Glutamatergic neuron (in vitro differentiated cells): ENCODE results near the gene GBP1. TPM values are rescaled to one million over a fixed set of nuclear protein-coding genes. Genes with fewer than 3 reads are reported as not detected.
"Not testable (repeated sequence)": the region's sequence is repeated elsewhere in the genome, so short reads cannot be mapped to it uniquely, and the experiment has no call there.

ENCODE experiments used
- DNase-seq: peaks from one replicate; pipeline ENCODE4 v3.0.0; 2022
- H3K27ac Mint-ChIP-seq: one replicate; pipeline ENCODE4 v1.8.0; 2020; ENCODE audit warnings: mild to moderate bottlenecking, mixed read lengths, inconsistent platforms; ENCODE audit not compliant: unreplicated experiment
- H3K27me3 Mint-ChIP-seq: one replicate; pipeline ENCODE4 v1.8.0; 2020; ENCODE audit warnings: mild to moderate bottlenecking, moderate library complexity, mixed read lengths, inconsistent platforms; ENCODE audit not compliant: unreplicated experiment
- H3K36me3 Mint-ChIP-seq: one replicate; pipeline ENCODE4 v1.8.0; 2020; ENCODE audit warnings: mild to moderate bottlenecking, mixed read lengths, inconsistent platforms; ENCODE audit not compliant: unreplicated experiment
- H3K4me1 Mint-ChIP-seq: one replicate; pipeline ENCODE4 v1.8.0; 2020; ENCODE audit warnings: mild to moderate bottlenecking, low read depth, mixed read lengths, inconsistent platforms; ENCODE audit not compliant: unreplicated experiment
- H3K4me3 Mint-ChIP-seq: one replicate; pipeline ENCODE4 v1.8.0; 2020; ENCODE audit warnings: mild to moderate bottlenecking, mixed read lengths, inconsistent platforms; ENCODE audit not compliant: unreplicated experiment
- H3K9me3 Mint-ChIP-seq: one replicate; pipeline ENCODE4 v1.8.0; 2020; ENCODE audit warnings: mild to moderate bottlenecking, moderate library complexity, mixed read lengths, inconsistent platforms; ENCODE audit not compliant: unreplicated experiment
- total RNA-seq: library from RNA; stranded (reverse); fragmentation: NEBNext Ultra II Directional; extraction: Animal tissue kit (Norgen Biotek cat#: 25700); gene quantifications from one replicate; pipeline ENCODE4 v1.2.1, GENCODE V29; 2021; ENCODE audit not compliant: unreplicated experiment
- TF ChIP-seq, protein P1 (sequence below): fragments of 200-600 bp; sonication (generic); IDR thresholded peaks from one replicate; pipeline ENCODE4 v1.5.0; 2021; ENCODE audit not compliant: partially characterized antibody, unreplicated experiment

GBP1 gene
- total RNA-seq, 1 donor from 2014 or later: not detected

DNA sequence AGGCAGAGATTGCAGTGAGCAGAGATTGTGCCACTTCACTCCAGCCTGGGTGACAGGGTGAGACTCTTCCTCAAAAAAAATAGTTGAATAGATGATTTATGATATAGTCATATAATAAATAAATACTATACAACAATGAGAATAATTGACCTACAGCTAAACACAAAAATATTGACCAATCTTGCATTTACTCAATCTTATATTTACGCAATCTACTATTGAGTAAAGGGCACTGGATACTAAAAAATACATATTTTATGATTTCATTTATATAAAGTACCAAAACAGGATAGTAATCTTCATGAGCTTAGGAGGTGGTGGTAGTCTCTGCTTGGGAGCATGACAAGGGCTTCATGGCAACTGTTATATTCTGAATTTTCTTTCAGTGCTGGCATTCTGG lies 23.3 kb downstream of the GBP1 start:
- H3K27me3 Mint-ChIP-seq: no peaks in the 10 kb centered on the region
- no peak overlapping the region for H3K27ac Mint-ChIP-seq
- DNase-seq: no peak
- H3K36me3 Mint-ChIP-seq: peaks cover 4% of the 10 kb centered on the region
- H3K4me3 Mint-ChIP-seq: no peak overlapping the region
- H3K9me3 Mint-ChIP-seq: peaks cover 1% of the 10 kb centered on the region
- TF ChIP-seq, protein P1, sequence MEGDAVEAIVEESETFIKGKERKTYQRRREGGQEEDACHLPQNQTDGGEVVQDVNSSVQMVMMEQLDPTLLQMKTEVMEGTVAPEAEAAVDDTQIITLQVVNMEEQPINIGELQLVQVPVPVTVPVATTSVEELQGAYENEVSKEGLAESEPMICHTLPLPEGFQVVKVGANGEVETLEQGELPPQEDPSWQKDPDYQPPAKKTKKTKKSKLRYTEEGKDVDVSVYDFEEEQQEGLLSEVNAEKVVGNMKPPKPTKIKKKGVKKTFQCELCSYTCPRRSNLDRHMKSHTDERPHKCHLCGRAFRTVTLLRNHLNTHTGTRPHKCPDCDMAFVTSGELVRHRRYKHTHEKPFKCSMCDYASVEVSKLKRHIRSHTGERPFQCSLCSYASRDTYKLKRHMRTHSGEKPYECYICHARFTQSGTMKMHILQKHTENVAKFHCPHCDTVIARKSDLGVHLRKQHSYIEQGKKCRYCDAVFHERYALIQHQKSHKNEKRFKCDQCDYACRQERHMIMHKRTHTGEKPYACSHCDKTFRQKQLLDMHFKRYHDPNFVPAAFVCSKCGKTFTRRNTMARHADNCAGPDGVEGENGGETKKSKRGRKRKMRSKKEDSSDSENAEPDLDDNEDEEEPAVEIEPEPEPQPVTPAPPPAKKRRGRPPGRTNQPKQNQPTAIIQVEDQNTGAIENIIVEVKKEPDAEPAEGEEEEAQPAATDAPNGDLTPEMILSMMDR: no peak
- H3K4me1 Mint-ChIP-seq: no peaks in the 10 kb centered on the region

DNA sequence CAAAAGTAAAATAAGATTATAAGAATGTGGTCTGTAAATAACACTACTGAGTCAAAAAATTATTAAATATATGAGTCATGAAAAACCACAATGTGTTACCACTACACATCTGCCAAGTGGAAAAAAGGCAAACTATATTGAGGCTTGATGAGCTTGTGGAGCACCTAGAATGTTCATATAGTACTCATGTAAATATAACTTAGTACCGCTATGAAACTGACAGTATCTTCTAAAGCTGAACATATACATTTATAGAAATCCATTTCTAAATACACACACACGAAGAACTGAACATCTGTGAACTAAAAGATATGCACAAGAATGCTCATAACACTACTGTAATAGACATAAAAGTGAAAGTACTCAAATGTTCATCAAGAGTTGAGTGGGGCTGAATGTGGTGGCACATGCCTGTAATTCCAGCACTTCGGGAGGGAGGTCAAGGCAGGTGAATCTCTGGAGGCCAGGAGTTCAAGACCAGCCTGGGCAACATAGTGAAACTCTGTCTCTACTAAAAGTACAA lies 23.8 kb downstream of the GBP1 start:
- H3K27me3 Mint-ChIP-seq: no peaks in the 10 kb centered on the region
- H3K4me3 Mint-ChIP-seq: no peak overlapping the region
- peaks cover 4% of the 10 kb centered on the region for H3K36me3 Mint-ChIP-seq
- no peak overlapping the region for H3K27ac Mint-ChIP-seq
- TF ChIP-seq, protein P1: no peak
- H3K4me1 Mint-ChIP-seq: no peaks in the 10 kb centered on the region
- peaks cover 1% of the 10 kb centered on the region for H3K9me3 Mint-ChIP-seq
- DNase-seq: no peak

DNA sequence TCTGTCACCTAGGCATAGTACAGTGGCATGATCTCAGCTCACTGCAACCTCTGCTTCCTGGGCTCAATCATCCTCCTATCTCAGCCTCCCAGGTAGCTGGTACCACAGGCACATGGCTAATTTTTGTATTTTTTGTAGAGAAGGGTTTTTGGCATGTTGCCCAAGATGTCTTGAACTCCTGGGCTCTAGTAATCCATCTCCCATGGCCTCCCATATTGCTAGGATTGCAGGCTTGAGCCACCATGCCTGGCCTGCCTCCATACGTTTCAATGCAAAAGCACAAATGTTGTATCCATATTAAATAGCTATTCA lies 24.7 kb downstream of the GBP1 start:
- TF ChIP-seq, protein P1: no peak
- Mint-ChIP-seq H3K4me1 (no peaks in the 10 kb centered on the region), H3K9me3 (peaks cover 1% of the 10 kb centered on the region), H3K27ac (no peak overlapping the region), H3K36me3 (peaks cover 7% of the 10 kb centered on the region), H3K4me3 (no peak overlapping the region), H3K27me3 (no peaks in the 10 kb centered on the region)
- DNase-seq: no peak

GRCh38 chr1:89037186-89037585 lies 27.8 kb downstream of the GBP1 start:
- no peaks in the 10 kb centered on the region for H3K4me1 Mint-ChIP-seq
- DNase-seq: no peak
- no peak overlapping the region for H3K4me3 Mint-ChIP-seq
- no peak overlapping the region for H3K27ac Mint-ChIP-seq
- H3K9me3 Mint-ChIP-seq: peaks cover 12% of the 10 kb centered on the region
- peaks cover 5% of the 10 kb centered on the region for H3K36me3 Mint-ChIP-seq
- TF ChIP-seq, protein P1: no peak
- H3K27me3 Mint-ChIP-seq: no peaks in the 10 kb centered on the region

DNA sequence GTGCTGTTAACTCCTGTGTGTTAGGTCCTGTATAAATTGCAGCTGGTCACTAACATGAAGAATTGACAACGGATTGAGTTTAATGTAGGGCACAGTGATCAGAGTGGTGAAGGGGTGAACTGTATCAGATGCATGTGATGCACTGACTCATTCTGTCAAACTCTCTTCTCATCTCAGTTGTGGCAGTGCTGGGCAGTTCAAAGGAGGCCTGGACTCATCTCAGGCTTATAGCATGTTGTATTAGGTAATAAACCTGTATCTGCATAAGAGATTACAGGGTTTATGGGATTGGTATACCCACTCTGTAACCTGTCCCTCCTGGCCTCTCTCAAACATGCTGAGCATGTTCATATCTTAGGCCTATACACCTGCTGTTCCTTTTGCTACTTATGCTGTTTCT lies 29.9 kb downstream of the GBP1 start:
- Mint-ChIP-seq H3K27me3 (no peaks in the 10 kb centered on the region), H3K4me1 (no peaks in the 10 kb centered on the region), H3K9me3 (peaks cover 14% of the 10 kb centered on the region), H3K4me3 (no peak overlapping the region), H3K36me3 (peaks cover 5% of the 10 kb centered on the region), H3K27ac (no peak overlapping the region)
- TF ChIP-seq, protein P1: no peak
- no peak for DNase-seq

GRCh38 chr1:89034004-89034403 lies 31.0 kb downstream of the GBP1 start:
- H3K27ac Mint-ChIP-seq, H3K27me3 Mint-ChIP-seq, H3K4me3 Mint-ChIP-seq, H3K4me1 Mint-ChIP-seq, H3K36me3 Mint-ChIP-seq, DNase-seq: not testable (repeated sequence)
- peaks cover 13% of the 10 kb centered on the region for H3K9me3 Mint-ChIP-seq

GRCh38 chr1:89029051-89029450 lies 36.0 kb downstream of the GBP1 start:
- H3K27me3 Mint-ChIP-seq, H3K4me1 Mint-ChIP-seq, H3K27ac Mint-ChIP-seq, DNase-seq, H3K4me3 Mint-ChIP-seq, H3K36me3 Mint-ChIP-seq: not testable (repeated sequence)
- H3K9me3 Mint-ChIP-seq: peaks cover 10% of the 10 kb centered on the region
